GM13977 (cell line): ENCODE data around the gene KIFBP.

ENCODE experiments used
- DNase-seq: peaks from one replicate; pipeline ENCODE4 v3.0.0; 2012; ENCODE audit warnings: low spot score
- CTCF ChIP-seq: IDR thresholded peaks from 2 replicates; pipeline ENCODE4 v1.5.1; 2012; ENCODE audit warnings: mild to moderate bottlenecking, control low read depth; ENCODE audit not compliant: insufficient read depth; ENCODE audit errors: extremely low read depth, missing control alignments
- in situ Hi-C: fragments of 300-500 bp; cut with MboI; formaldehyde crosslinking; loops from one replicate; pipeline ENCODE4 v1.12.0; 2022; ENCODE audit warnings: low sequenced_read_pairs, low pct_unique_long_range_greater_than_20kb, mixed read lengths, inconsistent platforms; ENCODE audit not compliant: unreplicated experiment

KIFBP gene

GRCh38 chr10:69064762-69065328, 76.2 kb downstream of the KIFBP start:
- no peak for DNase-seq
- in situ Hi-C loops, result no loop called here
- TF ChIP-seq CTCF, result no peak

- peak; percentile 72 for DNase-seq
- TF ChIP-seq CTCF, result no peak
- in situ Hi-C loops, result no loop called here
These were observed 77.1 kb downstream of the KIFBP start for GRCh38 chr10:69065406-69066361.
